HepG2 (cell line): ENCODE results near the gene PSMB10. TPM values are rescaled to one million over a fixed set of nuclear protein-coding genes. Genes with fewer than 3 reads are reported as not detected.

ENCODE experiments used
- ASH2L ChIP-seq: fragments of 300-600, 200-600 bp; sonication (generic); IDR thresholded peaks from 2 replicates; pipeline ENCODE4 v1.7.0; 2017; ENCODE audit warnings: low read depth, mild to moderate bottlenecking, moderate library complexity, mixed read lengths, low read length; ENCODE audit not compliant: insufficient read length
- ATF5 ChIP-seq: sonication (generic); formaldehyde crosslinking; IDR thresholded peaks from 2 replicates; pipeline ENCODE4 v1.4.0; 2020; ENCODE audit warnings: mild to moderate bottlenecking, low read depth, missing genetic modification reagents
- BCL6 ChIP-seq: IDR thresholded peaks from 2 replicates; pipeline ENCODE4 v1.6.1; 2016; ENCODE audit warnings: missing genetic modification reagents, missing compliant biosample characterization
- CREB1 ChIP-seq, 2 experiments: fragments of 450-650 bp in 1 of 2; IDR thresholded peaks; 2 replicates each; pipeline ENCODE4 v1.6.1; 2016 to 2017; ENCODE audit warnings: control low read depth in 1 of 2, mild to moderate bottlenecking in 1 of 2, missing compliant biosample characterization in 1 of 2, missing genetic modification characterization in 1 of 2
- EZH2 ChIP-seq: conservative IDR thresholded peaks from 2 replicates; pipeline ENCODE4 v1.6.1; 2012; ENCODE audit warnings: mild to moderate bottlenecking, low read depth, low read length, moderate library complexity
- HDAC1 ChIP-seq: sonication (generic); formaldehyde crosslinking; IDR thresholded peaks from 2 replicates; pipeline ENCODE4 v1.5.1; 2020; ENCODE audit warnings: mild to moderate bottlenecking, missing genetic modification reagents
- KLF11 ChIP-seq: IDR thresholded peaks from 2 replicates; pipeline ENCODE4 v1.6.1; 2016; ENCODE audit warnings: missing compliant biosample characterization
- LRRFIP1 ChIP-seq: sonication (generic); formaldehyde crosslinking; conservative IDR thresholded peaks from 2 replicates; pipeline ENCODE4 v1.4.0; 2020; ENCODE audit warnings: missing genetic modification reagents
- MLLT10 ChIP-seq: sonication (generic); formaldehyde crosslinking; IDR thresholded peaks from 2 replicates; pipeline ENCODE4 v1.4.0; 2020; ENCODE audit warnings: missing genetic modification reagents
- MXD3 ChIP-seq: IDR thresholded peaks from 2 replicates; pipeline ENCODE4 v1.6.1; 2016; ENCODE audit warnings: mild to moderate bottlenecking, missing biosample characterization, missing genetic modification reagents
- NCOA1 ChIP-seq: sonication (generic); formaldehyde crosslinking; IDR thresholded peaks from 2 replicates; pipeline ENCODE4 v1.9.0; 2021; ENCODE audit warnings: missing genetic modification reagents
- ONECUT2 ChIP-seq: sonication (generic); formaldehyde crosslinking; IDR thresholded peaks from 2 replicates; pipeline ENCODE4 v1.4.0; 2020; ENCODE audit warnings: missing genetic modification reagents
- PHF8 ChIP-seq: sonication (generic); formaldehyde crosslinking; IDR thresholded peaks from 2 replicates; pipeline ENCODE4 v1.5.0; 2020; ENCODE audit warnings: missing genetic modification reagents
- SIN3A ChIP-seq: IDR thresholded peaks from 2 replicates; pipeline ENCODE4 v1.6.1; 2011; ENCODE audit warnings: low read depth, mild to moderate bottlenecking, control low read depth, low read length, borderline replicate concordance
- SOX6 ChIP-seq, 2 experiments: fragments of 450-650 bp in 1 of 2; sonication (generic) in 1 of 2; formaldehyde crosslinking in 1 of 2; IDR thresholded peaks; 2 replicates each; pipeline versions ENCODE4 v1.4.0 to v1.6.1; 2017 to 2020; ENCODE audit warnings: antibody characterized with exemption in 1 of 2, mild to moderate bottlenecking in 1 of 2, missing genetic modification reagents in 1 of 2
- SSRP1 ChIP-seq: IDR thresholded peaks from 2 replicates; pipeline ENCODE4 v1.6.1; 2016; ENCODE audit warnings: control low read depth
- THAP7 ChIP-seq: sonication (generic); formaldehyde crosslinking; IDR thresholded peaks from 2 replicates; pipeline ENCODE4 v1.8.1; 2023; ENCODE audit warnings: mild to moderate bottlenecking, missing genetic modification reagents
- ZBTB3 ChIP-seq: sonication (generic); formaldehyde crosslinking; IDR thresholded peaks from 2 replicates; pipeline ENCODE4 v1.4.0; 2020; ENCODE audit warnings: low read depth, mild to moderate bottlenecking, moderate library complexity, missing genetic modification reagents, borderline replicate concordance
- ZFP90 ChIP-seq: sonication (generic); formaldehyde crosslinking; IDR thresholded peaks from 2 replicates; pipeline ENCODE4 v1.8.0; 2022; ENCODE audit warnings: missing genetic modification reagents, mild to moderate bottlenecking, inconsistent platforms, borderline replicate concordance
- ZFYVE20 ChIP-seq: sonication (generic); formaldehyde crosslinking; IDR thresholded peaks from 2 replicates; pipeline ENCODE4 v1.8.0; 2023; ENCODE audit warnings: low read depth, mild to moderate bottlenecking, moderate library complexity, missing genetic modification reagents, borderline replicate concordance
- ZNF30 ChIP-seq: sonication (generic); formaldehyde crosslinking; IDR thresholded peaks from 2 replicates; pipeline ENCODE4 v1.5.0; 2020; ENCODE audit warnings: mild to moderate bottlenecking, missing genetic modification reagents
- ZNF670 ChIP-seq: sonication (generic); formaldehyde crosslinking; IDR thresholded peaks from 2 replicates; pipeline ENCODE4 v1.8.0; 2022; ENCODE audit warnings: mild to moderate bottlenecking, missing genetic modification reagents, borderline replicate concordance
- ZNF7 ChIP-seq: IDR thresholded peaks from 2 replicates; pipeline ENCODE4 v1.6.1; 2016; ENCODE audit warnings: missing biosample characterization, missing genetic modification reagents
- ZNF746 ChIP-seq: sonication (generic); formaldehyde crosslinking; IDR thresholded peaks from 2 replicates; pipeline ENCODE4 v1.8.0; 2022; ENCODE audit warnings: mild to moderate bottlenecking, missing genetic modification reagents
- ZNF788 ChIP-seq: sonication (generic); formaldehyde crosslinking; IDR thresholded peaks from 2 replicates; pipeline ENCODE4 v1.5.0; 2020; ENCODE audit warnings: mild to moderate bottlenecking, missing genetic modification reagents, borderline replicate concordance
- ZSCAN31 ChIP-seq: sonication (generic); formaldehyde crosslinking; IDR thresholded peaks from 2 replicates; pipeline ENCODE4 v1.5.0; 2020; ENCODE audit warnings: low read depth, mild to moderate bottlenecking, missing genetic modification reagents
- polyA plus RNA-seq, 8 experiments: library from polyadenylated mRNA; depleted of rRNA in 3 of 8; stranded (reverse) in 7 of 8; unstranded in 1 of 8; fragments of >200 nt; fragmentation: Illumina TruSeq in 4 of 8; extraction: Trizol in 4 of 8; gene quantifications; 2 replicates each; pipeline versions ENCODE4 v1.2.1 to v1.2.3, GENCODE V29; 2011 to 2016; ENCODE audit warnings: low read depth in 4 of 8, missing spikeins in 1 of 8, mixed read lengths in 1 of 8; ENCODE audit not compliant: insufficient read depth in 1 of 8
- total RNA-seq, 5 experiments: library from RNA; depleted of rRNA; stranded (reverse); fragments of >200 nt; fragmentation: Illumina TruSeq; extraction: Trizol; gene quantifications; 2 replicates each; pipeline ENCODE4 v1.2.3, GENCODE V29; 2016; ENCODE audit warnings: low read depth in 1 of 5

PSMB10 gene
- total and polyA plus RNA-seq, 2 of the 13 experiments (the other 11 are each of a cell fraction or from before 2014, with no cell fraction given) = 12.7 to 65.9 TPM

GRCh38 chr16:67934306-67935100 lies 2.1 kb downstream of the PSMB10 start (continued):
- TF ChIP-seq ZBTB3 = no peak
- TF ChIP-seq BCL6 (CRISPR knock-in tag) = no peak
- 0 out of 2 replicates have a peak, but pooled peaks have one; percentile 30 for TF ChIP-seq ZSCAN31 (CRISPR knock-in tag)
- no peak for TF ChIP-seq EZH2
- 0 out of 2 replicates have a peak, but pooled peaks have one; percentile 68 for TF ChIP-seq ZFYVE20 (CRISPR knock-in tag)
- TF ChIP-seq SIN3A = 0 out of 2 replicates have a peak, but pooled peaks have one; percentile 5
- 0 out of 2 replicates have a peak, but pooled peaks have one; percentile 62 for TF ChIP-seq ZNF788
- TF ChIP-seq MLLT10 = no peak
- TF ChIP-seq NCOA1 (CRISPR knock-in tag) = 0 out of 2 replicates have a peak, but pooled peaks have one; percentile 13
- TF ChIP-seq ONECUT2 (CRISPR knock-in tag) = no peak
- TF ChIP-seq ZNF7 = no peak
- TF ChIP-seq KLF11 (CRISPR knock-in tag) = no peak
- no peak for TF ChIP-seq LRRFIP1 (CRISPR knock-in tag)
- TF ChIP-seq ZNF30 = 0 out of 2 replicates have a peak, but pooled peaks have one; percentile 52
- TF ChIP-seq THAP7 = no peak
- TF ChIP-seq ATF5 (CRISPR knock-in tag) = no peak
- no peak for TF ChIP-seq CREB1 (IDR thresholded peaks at IDR 0.05)
- no peak for TF ChIP-seq CREB1 (CRISPR knock-in tag; IDR thresholded peaks at IDR 0.05)
- TF ChIP-seq PHF8 = no peak
- TF ChIP-seq MXD3 (CRISPR knock-in tag) = no peak
- TF ChIP-seq ZNF746 (CRISPR knock-in tag) = no peak
- TF ChIP-seq ZNF670 (CRISPR knock-in tag) = no peak
- no peak for TF ChIP-seq SSRP1
- TF ChIP-seq ASH2L = no peak
- no peak for TF ChIP-seq ZFP90
- TF ChIP-seq SOX6 (IDR thresholded peaks at IDR 0.05) = no peak
- no peak for TF ChIP-seq SOX6 (CRISPR knock-in tag; IDR thresholded peaks at IDR 0.05)
- no peak for TF ChIP-seq HDAC1 (CRISPR knock-in tag)
